HG03025 (cell line): ENCODE measurements around the gene GUCD1.
"Not testable (repeated sequence)": the region's sequence is repeated elsewhere in the genome, so short reads cannot be mapped to it uniquely, and the experiment has no call there.

Source experiments
- ATAC-seq: cut with Tn5 transposase; IDR thresholded peaks from one replicate; pipeline ENCODE4 v1.9.1; 2021; ENCODE audit warnings: mild to moderate bottlenecking, moderate library complexity; ENCODE audit not compliant: unreplicated experiment, low FRiP score

The GUCD1 gene

GRCh38 chr22:24567668-24568067, 12.7 kb upstream of the GUCD1 start:
- ATAC-seq, result no peak

- no peak for ATAC-seq
Measured at GRCh38 chr22:24566899-24567511, 12.1 kb upstream of the GUCD1 start.

GRCh38 chr22:24565077-24565476, 10.1 kb upstream of the GUCD1 start:
- no peak for ATAC-seq

- no peak for ATAC-seq
Measured at GRCh38 chr22:24564376-24565058, 9.6 kb upstream of the GUCD1 start.

GRCh38 chr22:24563246-24563645, 8.3 kb upstream of the GUCD1 start:
- ATAC-seq, result no peak

- no peak for ATAC-seq
Measured at GRCh38 chr22:24559471-24559870, 4.5 kb upstream of the GUCD1 start.

- ATAC-seq, result peak; percentile 72
Measured at GRCh38 chr22:24555165-24556039, 464 bp upstream of the GUCD1 start, which contains the start of gene SNRPD3. Gene SNRPD3, plus strand, starts transcription at chr22:24555999. Its CDS starts 1,676 bp downstream, at chr22:24557675.

GRCh38 chr22:24553597-24554312, 1.2 kb downstream of the GUCD1 start:
- ATAC-seq, result no peak

GRCh38 chr22:24552503-24553286, 2.2 kb downstream of the GUCD1 start:
- ATAC-seq, result not testable (repeated sequence)

- ATAC-seq, result no peak
Measured at GRCh38 chr22:24550902-24551435, 4.0 kb downstream of the GUCD1 start.

- ATAC-seq, result no peak
Measured at GRCh38 chr22:24550028-24550901, 4.7 kb downstream of the GUCD1 start.

GRCh38 chr22:24548812-24549211, 6.1 kb downstream of the GUCD1 start:
- no peak for ATAC-seq

GRCh38 chr22:24543679-24544243, 11.2 kb downstream of the GUCD1 start:
- ATAC-seq, result no peak

- ATAC-seq, result no peak
Measured at GRCh38 chr22:24543185-24543601, 11.7 kb downstream of the GUCD1 start.

GRCh38 chr22:24542641-24543040, 12.3 kb downstream of the GUCD1 start:
- no peak for ATAC-seq

GRCh38 chr22:24541681-24542515, 13.0 kb downstream of the GUCD1 start:
- ATAC-seq, result no peak

GRCh38 chr22:24540470-24540869, 14.5 kb downstream of the GUCD1 start:
- ATAC-seq, result no peak
